ENCODE results near the gene WNT5B. TPM values are rescaled to one million over a fixed set of nuclear protein-coding genes. Genes with fewer than 3 reads are reported as not detected.
"Not testable (repeated sequence)": the region's sequence is repeated elsewhere in the genome, so short reads cannot be mapped to it uniquely, and the experiment has no call there.

The WNT5B gene
- total RNA-seq, 1 donor from 2014 or later: 88.7 TPM

- no peaks in the 10 kb centered on the region for H3K27me3 Mint-ChIP-seq (ENCODE audit: unreplicated experiment)
- H3K4me3 Mint-ChIP-seq (ENCODE audit: unreplicated experiment): no peak overlapping the region
- peaks cover 27% of the 10 kb centered on the region for H3K4me1 Mint-ChIP-seq (ENCODE audit: unreplicated experiment)
- H3K36me3 Mint-ChIP-seq (ENCODE audit: unreplicated experiment): peaks cover 4% of the 10 kb centered on the region
- TF ChIP-seq CTCF (IDR thresholded peaks at IDR 0.05): no peak
- H3K9me3 Mint-ChIP-seq (ENCODE audit: unreplicated experiment): no peaks in the 10 kb centered on the region
- no peak for DNase-seq (ENCODE audit: extremely low spot score, unreplicated experiment)
- H3K27ac Mint-ChIP-seq (ENCODE audit: unreplicated experiment): no peak overlapping the region
Observed at GRCh38 chr12:1692895-1693610, 64.0 kb downstream of the WNT5B start.

- DNase-seq (ENCODE audit: extremely low spot score, unreplicated experiment); H3K27ac Mint-ChIP-seq (ENCODE audit: unreplicated experiment); H3K27me3 Mint-ChIP-seq (ENCODE audit: unreplicated experiment); H3K36me3 Mint-ChIP-seq (ENCODE audit: unreplicated experiment); H3K9me3 Mint-ChIP-seq (ENCODE audit: unreplicated experiment); H3K4me3 Mint-ChIP-seq (ENCODE audit: unreplicated experiment): not testable (repeated sequence)
- peaks cover 25% of the 10 kb centered on the region for H3K4me1 Mint-ChIP-seq (ENCODE audit: unreplicated experiment)
Observed at GRCh38 chr12:1695097-1695496, 66.1 kb downstream of the WNT5B start.

- no peak for DNase-seq (ENCODE audit: extremely low spot score, unreplicated experiment)
- Mint-ChIP-seq H3K4me1 (ENCODE audit: unreplicated experiment) (peaks cover 21% of the 10 kb centered on the region), H3K36me3 (ENCODE audit: unreplicated experiment) (peaks cover 6% of the 10 kb centered on the region), H3K27me3 (ENCODE audit: unreplicated experiment) (no peaks in the 10 kb centered on the region), H3K27ac (ENCODE audit: unreplicated experiment) (no peak overlapping the region), H3K9me3 (ENCODE audit: unreplicated experiment) (no peaks in the 10 kb centered on the region), H3K4me3 (ENCODE audit: unreplicated experiment) (no peak overlapping the region)
- no peak for TF ChIP-seq CTCF (IDR thresholded peaks at IDR 0.05)
Observed at GRCh38 chr12:1695886-1696670, 67.0 kb downstream of the WNT5B start.

GRCh38 chr12:1696800-1697199 lies 67.8 kb downstream of the WNT5B start:
- DNase-seq (ENCODE audit: extremely low spot score, unreplicated experiment): no peak
- no peak for TF ChIP-seq CTCF (IDR thresholded peaks at IDR 0.05)
- H3K27ac Mint-ChIP-seq (ENCODE audit: unreplicated experiment): no peak overlapping the region
- H3K9me3 Mint-ChIP-seq (ENCODE audit: unreplicated experiment): no peaks in the 10 kb centered on the region
- peaks cover 16% of the 10 kb centered on the region for H3K4me1 Mint-ChIP-seq (ENCODE audit: unreplicated experiment)
- no peak overlapping the region for H3K4me3 Mint-ChIP-seq (ENCODE audit: unreplicated experiment)
- peaks cover 6% of the 10 kb centered on the region for H3K36me3 Mint-ChIP-seq (ENCODE audit: unreplicated experiment)
- no peaks in the 10 kb centered on the region for H3K27me3 Mint-ChIP-seq (ENCODE audit: unreplicated experiment)

Small RNA genes within 50 kb of the gene (microRNA-seq; reads per million reads assigned to microRNA genes)
- not detected for gene MIR3649 (ENCODE audit: unreplicated experiment)

Other genes starting within 250 kb of the WNT5B start
- 9.1 and 9.4 TPM in 2 replicates for gene FBXL14, start 34.6 kb upstream of the WNT5B start, total RNA-seq
- gene ADIPOR2, start 61.8 kb downstream of the WNT5B start, total RNA-seq: 40.2 and 43.5 TPM in 2 replicates
- gene LRTM2, start 191.3 kb downstream of the WNT5B start, total RNA-seq: not detected in 2 replicates

Measured in osteocyte (in vitro differentiated cells).